CD14-positive monocyte (primary cell): ENCODE results near the gene NOTO. TPM values are rescaled to one million over a fixed set of nuclear protein-coding genes. Genes with fewer than 3 reads are reported as not detected.

Source experiments
- DNase-seq, 3 donors: peaks; one replicate each; pipeline ENCODE4 v3.0.0-alpha.2; 2011 to 2022
- H2AFZ ChIP-seq: 2 replicates; pipeline ENCODE4 v1.6.0; 2012; ENCODE audit warnings: mild to moderate bottlenecking, low read depth, low read length, inconsistent platforms; ENCODE audit not compliant: insufficient read depth, poor library complexity, severe bottlenecking
- H3K27ac ChIP-seq, 2 donors: 1 replicate in 1 of 2; 2 replicates in 1 of 2; pipeline ENCODE4 v1.5.1; 2012 to 2013; ENCODE audit warnings: low read length in 2 of 2, control low read depth in 1 of 2, inconsistent platforms in 1 of 2, low read depth in 1 of 2, mild to moderate bottlenecking in 1 of 2
- H3K27me3 ChIP-seq, 2 donors: one replicate each; pipeline versions ENCODE4 v1.6.0 to v1.6.1; 2011 to 2013; ENCODE audit warnings: low read length in 2 of 2; ENCODE audit not compliant: control insufficient read depth in 2 of 2, insufficient read depth in 2 of 2
- H3K36me3 ChIP-seq, 2 donors: replicated peaks in 1 of 2; 1 replicate in 1 of 2; 2 replicates in 1 of 2; pipeline versions ENCODE4 v1.5.1 to v1.6.1; 2012 to 2013; ENCODE audit warnings: low read length in 2 of 2, control low read depth in 1 of 2, inconsistent platforms in 1 of 2, mild to moderate bottlenecking in 1 of 2; ENCODE audit not compliant: insufficient read depth in 2 of 2, control insufficient read depth in 1 of 2
- H3K4me1 ChIP-seq, 2 donors: 1 replicate in 1 of 2; 2 replicates in 1 of 2; pipeline versions ENCODE4 v1.5.1 to v1.6.1; 2012 to 2013; ENCODE audit warnings: low read length in 2 of 2, control low read depth in 1 of 2, inconsistent platforms in 1 of 2, mild to moderate bottlenecking in 1 of 2, moderate library complexity in 1 of 2; ENCODE audit not compliant: insufficient read depth in 2 of 2, control insufficient read depth in 1 of 2
- H3K4me2 ChIP-seq: replicated peaks from 2 replicates; pipeline ENCODE3; 2012; ENCODE audit warnings: low read length, moderate library complexity, mild to moderate bottlenecking; ENCODE audit not compliant: poor library complexity, severe bottlenecking; ENCODE audit errors: extremely low read depth
- H3K4me3 ChIP-seq, 3 experiments: fragments of 200-600 bp in 1 of 3; sonication (generic) in 1 of 3; replicated peaks in 1 of 3; 1 replicate in 2 of 3; 2 replicates in 1 of 3; pipeline ENCODE4 v1.5.1; 2011 to 2013; ENCODE audit warnings: low read length in 3 of 3, mild to moderate bottlenecking in 3 of 3, control low read depth in 2 of 3, low read depth in 2 of 3, inconsistent platforms in 1 of 3, moderate library complexity in 1 of 3
- H3K79me2 ChIP-seq: 2 replicates; pipeline ENCODE4 v1.6.0; 2012; ENCODE audit warnings: mild to moderate bottlenecking, control low read depth, inconsistent platforms, low read length, moderate library complexity; ENCODE audit not compliant: insufficient read depth
- H3K9ac ChIP-seq: 2 replicates; pipeline ENCODE4 v1.6.0; 2017; ENCODE audit warnings: low read length, mild to moderate bottlenecking; ENCODE audit not compliant: insufficient read depth, poor library complexity, severe bottlenecking
- H3K9me3 ChIP-seq, 2 donors: replicated peaks in 1 of 2; 1 replicate in 1 of 2; 2 replicates in 1 of 2; pipeline versions ENCODE4 v1.5.1 to v1.6.1; 2012 to 2013; ENCODE audit warnings: low read length in 2 of 2, control low read depth in 1 of 2; ENCODE audit not compliant: control insufficient read depth in 1 of 2, insufficient read depth in 1 of 2
- H4K20me1 ChIP-seq: 2 replicates; pipeline ENCODE4 v1.6.0; 2012; ENCODE audit warnings: mild to moderate bottlenecking, low read length, control low read depth, moderate library complexity; ENCODE audit not compliant: insufficient read depth
- H3K27ac Mint-ChIP-seq, 7 donors: one replicate each; pipeline ENCODE4 v1.8.0; 2020; ENCODE audit warnings: mild to moderate bottlenecking in 7 of 7, mixed read lengths in 7 of 7, moderate library complexity in 6 of 7, inconsistent platforms in 2 of 7
- H3K27me3 Mint-ChIP-seq, 3 donors: one replicate each; pipeline ENCODE4 v1.8.0; 2021 to 2022; ENCODE audit warnings: low read depth in 3 of 3, mild to moderate bottlenecking in 3 of 3, mixed read lengths in 3 of 3, moderate library complexity in 3 of 3, inconsistent platforms in 1 of 3
- H3K36me3 Mint-ChIP-seq, 2 donors: one replicate each; pipeline ENCODE4 v1.8.0; 2020; ENCODE audit warnings: mixed read lengths in 2 of 2, inconsistent platforms in 1 of 2, mild to moderate bottlenecking in 1 of 2
- H3K4me1 Mint-ChIP-seq: one replicate; pipeline ENCODE4 v1.8.0; 2020; ENCODE audit warnings: mild to moderate bottlenecking, mixed read lengths
- H3K4me3 Mint-ChIP-seq, 2 donors: one replicate each; pipeline ENCODE4 v1.8.0; 2020; ENCODE audit warnings: mild to moderate bottlenecking in 2 of 2, mixed read lengths in 2 of 2, moderate library complexity in 1 of 2
- H3K9me3 Mint-ChIP-seq, 7 donors: one replicate each; pipeline ENCODE4 v1.8.0; 2020 to 2022; ENCODE audit warnings: mixed read lengths in 7 of 7, mild to moderate bottlenecking in 6 of 7, moderate library complexity in 6 of 7, inconsistent platforms in 2 of 7
- WGBS: methylation state at CpG from one replicate; pipeline ENCODE4 v1.1.5; 2013; ENCODE audit warnings: missing lambda C conversion rate; ENCODE audit not compliant: insufficient coverage; 5-methylcytosine and 5-hydroxymethylcytosine counted together
- intact Hi-C, 2 donors: fragments of 100-400 bp; cut with micrococcal nuclease; formaldehyde crosslinking; loops; one replicate each; pipeline versions ENCODE4 v1.15.0 to v1.15.1; 2023
- polyA plus RNA-seq, 3 donors: library from polyadenylated mRNA; depleted of rRNA in 1 of 3; unstranded in 2 of 3; stranded (reverse) in 1 of 3; fragments of 300-500 nt in 2 of 3; fragments of >200 nt in 1 of 3; fragmentation: Illumina TruSeq in 2 of 3; gene quantifications; 1 replicate in 2 of 3; 2 replicates in 1 of 3; pipeline ENCODE4 v1.2.3, GENCODE V29; 2012 to 2021
- TF ChIP-seq, protein P1 (sequence below): fragments of 200-600 bp; IDR thresholded peaks from one replicate; pipeline ENCODE4 v1.8.0; 2022; ENCODE audit warnings: antibody characterized with exemption, mild to moderate bottlenecking

NOTO gene
- polyA plus RNA-seq, 3 donors, result not detected

DNA sequence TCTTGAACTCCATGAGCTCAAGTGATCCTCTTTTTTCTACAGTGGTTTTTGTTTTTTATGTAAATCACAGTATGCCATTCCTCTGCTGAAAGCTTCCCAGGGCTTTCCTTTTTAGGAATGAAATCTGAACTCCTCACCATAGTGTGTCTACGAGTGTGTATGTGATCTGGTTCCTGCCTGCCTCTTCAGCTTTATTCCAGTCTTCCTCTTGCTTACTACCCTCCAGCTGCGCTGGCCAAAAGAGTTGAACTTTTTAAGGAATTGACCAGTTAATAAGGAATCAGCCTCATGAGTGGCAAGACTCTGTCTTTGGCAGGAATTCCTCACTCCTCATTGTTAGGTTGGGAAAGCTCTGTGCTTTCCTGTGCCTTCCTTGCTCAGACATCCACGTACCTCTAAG lies 35.8 kb downstream of the NOTO start:
- Histone ChIP-seq H3K4me2 (no peak overlapping the region), H4K20me1 (peaks cover 69% of the 10 kb centered on the region), H3K4me1 (peaks cover 17 to 25% of the 10 kb centered on the region in 2 donors), H3K27ac (no peak overlapping the region), H3K9ac (no peak overlapping the region), H3K27me3 (no peaks in the 10 kb centered on the region), H3K36me3 (peaks cover 34 to 61% of the 10 kb centered on the region in 2 donors), H3K79me2 (peaks cover 69% of the 10 kb centered on the region), H3K9me3 (no peaks in the 10 kb centered on the region), H2AFZ (no peak overlapping the region), H3K4me3 (no peak overlapping the region)
- WGBS, result no CpG with 5 or more reads among the region's 3 CpGs
- Mint-ChIP-seq H3K4me3 (no peak overlapping the region), H3K4me1 (peaks cover 21% of the 10 kb centered on the region), H3K36me3 (peaks cover 25 to 40% of the 10 kb centered on the region in 2 donors), H3K27me3 (peaks cover 0 to 1% (median 0%) of the 10 kb centered on the region in 3 donors), H3K27ac (peak overlapping the region in 2 of 7 donors; percentile 10 to 34), H3K9me3 (no peaks in the 10 kb centered on the region)
- TF ChIP-seq, protein P1, sequence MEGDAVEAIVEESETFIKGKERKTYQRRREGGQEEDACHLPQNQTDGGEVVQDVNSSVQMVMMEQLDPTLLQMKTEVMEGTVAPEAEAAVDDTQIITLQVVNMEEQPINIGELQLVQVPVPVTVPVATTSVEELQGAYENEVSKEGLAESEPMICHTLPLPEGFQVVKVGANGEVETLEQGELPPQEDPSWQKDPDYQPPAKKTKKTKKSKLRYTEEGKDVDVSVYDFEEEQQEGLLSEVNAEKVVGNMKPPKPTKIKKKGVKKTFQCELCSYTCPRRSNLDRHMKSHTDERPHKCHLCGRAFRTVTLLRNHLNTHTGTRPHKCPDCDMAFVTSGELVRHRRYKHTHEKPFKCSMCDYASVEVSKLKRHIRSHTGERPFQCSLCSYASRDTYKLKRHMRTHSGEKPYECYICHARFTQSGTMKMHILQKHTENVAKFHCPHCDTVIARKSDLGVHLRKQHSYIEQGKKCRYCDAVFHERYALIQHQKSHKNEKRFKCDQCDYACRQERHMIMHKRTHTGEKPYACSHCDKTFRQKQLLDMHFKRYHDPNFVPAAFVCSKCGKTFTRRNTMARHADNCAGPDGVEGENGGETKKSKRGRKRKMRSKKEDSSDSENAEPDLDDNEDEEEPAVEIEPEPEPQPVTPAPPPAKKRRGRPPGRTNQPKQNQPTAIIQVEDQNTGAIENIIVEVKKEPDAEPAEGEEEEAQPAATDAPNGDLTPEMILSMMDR, result no peak
- no peak for DNase-seq
- intact Hi-C loops, result loop anchor here in 1 of 2 donors (10.0 kb wide), 1 partner anchor 147 kb away; the partner anchor contains the start of gene ALMS1

DNA sequence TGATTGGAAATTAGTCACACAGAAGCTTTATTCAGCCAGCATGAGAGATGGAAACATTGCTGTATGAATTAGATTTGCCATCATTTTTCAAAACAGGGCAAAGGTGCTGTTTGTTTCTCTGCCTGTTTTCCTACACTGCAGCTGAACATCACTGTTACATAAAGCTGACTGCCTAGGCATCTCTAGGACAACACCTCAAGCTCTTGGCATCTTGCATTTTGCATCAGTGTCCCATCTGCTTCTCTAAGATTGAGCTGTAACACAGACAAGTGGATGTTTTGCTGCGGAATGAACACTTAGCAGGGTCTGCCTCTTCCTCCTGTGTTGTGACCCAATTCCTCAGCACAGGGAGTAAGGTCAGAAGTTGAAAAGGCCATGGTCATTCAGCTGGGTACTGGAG lies 36.6 kb downstream of the NOTO start:
- Histone ChIP-seq H3K4me1 (peaks cover 12 to 17% of the 10 kb centered on the region in 2 donors), H3K27me3 (no peaks in the 10 kb centered on the region), H3K27ac (peak overlapping the region in 1 of 2 donors; percentile 54), H3K9me3 (no peaks in the 10 kb centered on the region), H3K36me3 (peaks cover 42 to 69% of the 10 kb centered on the region in 2 donors), H3K79me2 (peaks cover 69% of the 10 kb centered on the region), H3K4me3 (no peak overlapping the region), H2AFZ (no peak overlapping the region), H3K4me2 (no peak overlapping the region), H4K20me1 (peaks cover 70% of the 10 kb centered on the region), H3K9ac (no peak overlapping the region)
- peaks cover 21% of the 10 kb centered on the region for H3K4me1 Mint-ChIP-seq
- H3K36me3 Mint-ChIP-seq, result peaks cover 33 to 47% of the 10 kb centered on the region in 2 donors
- H3K4me3 Mint-ChIP-seq, result no peak overlapping the region
- DNase-seq, result no peak
- H3K27me3 Mint-ChIP-seq, result no peaks in the 10 kb centered on the region
- TF ChIP-seq, protein P1, result no peak
- H3K27ac Mint-ChIP-seq, result peak overlapping the region in 1 of 7 donors; percentile 37
- WGBS, result 100% methylated on average over 1 of the region's 1 CpG
- no peaks in the 10 kb centered on the region for H3K9me3 Mint-ChIP-seq
- intact Hi-C loops, result loop anchor here in 1 of 2 donors (10.0 kb wide), 1 partner anchor 146 kb away; the partner anchor contains the start of gene ALMS1
